ENCODE data around the gene SPAG9.

SPAG9 gene

GRCh38 chr17:51010173-51010675 lies 110.4 kb downstream of the SPAG9 start:
- Histone ChIP-seq H3K4me1 (ENCODE audit: low read length) (no peaks in the 10 kb centered on the region), H3K9me2 (replicated peaks; ENCODE audit: insufficient read depth, low read length) (no peaks in the 10 kb centered on the region), H3K9me3 (replicated peaks; ENCODE audit: insufficient read depth, low read length) (no peaks in the 10 kb centered on the region), H3K27me3 (replicated peaks; ENCODE audit: insufficient read depth, low read length) (no peaks in the 10 kb centered on the region), H4K20me1 (ENCODE audit: insufficient read depth, low read length) (no peaks in the 10 kb centered on the region; the same call in 1 of the 2 replicates), H3F3A (ENCODE audit: insufficient read depth, low read length) (no peaks in the 10 kb centered on the region), H3K4me2 (ENCODE audit: low read depth, low read length) (no peak overlapping the region), H3K36me3 (replicated peaks; ENCODE audit: insufficient read depth, low read length) (peaks cover 4% of the 10 kb centered on the region; the same call in 1 of the 2 replicates), H3K27ac (ENCODE audit: low read length) (no peak overlapping the region), H2AFZ (ENCODE audit: low read length) (no peak overlapping the region), H3K9ac (ENCODE audit: low read length) (no peak overlapping the region), H3K79me2 (ENCODE audit: low read length) (no peaks in the 10 kb centered on the region), H3K4me3 (ENCODE audit: low read length) (no peak overlapping the region)
- TF ChIP-seq, protein P1, sequence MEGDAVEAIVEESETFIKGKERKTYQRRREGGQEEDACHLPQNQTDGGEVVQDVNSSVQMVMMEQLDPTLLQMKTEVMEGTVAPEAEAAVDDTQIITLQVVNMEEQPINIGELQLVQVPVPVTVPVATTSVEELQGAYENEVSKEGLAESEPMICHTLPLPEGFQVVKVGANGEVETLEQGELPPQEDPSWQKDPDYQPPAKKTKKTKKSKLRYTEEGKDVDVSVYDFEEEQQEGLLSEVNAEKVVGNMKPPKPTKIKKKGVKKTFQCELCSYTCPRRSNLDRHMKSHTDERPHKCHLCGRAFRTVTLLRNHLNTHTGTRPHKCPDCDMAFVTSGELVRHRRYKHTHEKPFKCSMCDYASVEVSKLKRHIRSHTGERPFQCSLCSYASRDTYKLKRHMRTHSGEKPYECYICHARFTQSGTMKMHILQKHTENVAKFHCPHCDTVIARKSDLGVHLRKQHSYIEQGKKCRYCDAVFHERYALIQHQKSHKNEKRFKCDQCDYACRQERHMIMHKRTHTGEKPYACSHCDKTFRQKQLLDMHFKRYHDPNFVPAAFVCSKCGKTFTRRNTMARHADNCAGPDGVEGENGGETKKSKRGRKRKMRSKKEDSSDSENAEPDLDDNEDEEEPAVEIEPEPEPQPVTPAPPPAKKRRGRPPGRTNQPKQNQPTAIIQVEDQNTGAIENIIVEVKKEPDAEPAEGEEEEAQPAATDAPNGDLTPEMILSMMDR (IDR thresholded peaks at IDR 0.05; ENCODE audit: low read length) = no peak
- TF ChIP-seq EZH2phosphoT487 (IDR thresholded peaks at IDR 0.05; ENCODE audit: low read length) = no peak
- no peak for TF ChIP-seq EZH2 (optimal IDR thresholded peaks at IDR 0.05; ENCODE audit: low read depth, low read length)
- DNase-seq = no peak

DNA sequence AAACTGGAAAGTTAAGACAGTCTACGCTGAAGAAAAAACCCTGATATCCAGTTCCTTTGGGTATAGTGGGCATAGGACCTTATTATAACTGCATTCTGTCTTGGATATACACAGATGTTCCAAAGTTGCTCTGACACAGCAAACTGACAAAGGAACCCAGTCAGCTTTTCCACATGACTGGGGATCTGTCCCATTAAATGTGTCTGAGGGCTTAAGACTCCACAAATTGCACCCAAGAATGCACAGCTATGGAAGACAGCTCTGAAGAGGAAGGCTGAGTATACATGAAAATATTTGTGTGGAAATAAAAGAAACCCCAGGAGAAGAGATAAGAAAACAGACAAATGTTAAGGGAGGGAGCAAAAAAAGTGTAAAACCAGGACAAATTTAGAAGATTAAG lies 114.1 kb downstream of the SPAG9 start:
- TF ChIP-seq EZH2phosphoT487 (IDR thresholded peaks at IDR 0.05; ENCODE audit: low read length) = no peak
- no peak for TF ChIP-seq EZH2 (optimal IDR thresholded peaks at IDR 0.05; ENCODE audit: low read depth, low read length)
- TF ChIP-seq, protein P1 (IDR thresholded peaks at IDR 0.05; ENCODE audit: low read length) = no peak
- no peak for DNase-seq
- Histone ChIP-seq H2AFZ (ENCODE audit: low read length) (no peak overlapping the region), H3K4me2 (ENCODE audit: low read depth, low read length) (no peak overlapping the region), H3K4me1 (ENCODE audit: low read length) (no peaks in the 10 kb centered on the region), H3K36me3 (replicated peaks; ENCODE audit: insufficient read depth, low read length) (peaks cover 4% of the 10 kb centered on the region; the same call in 1 of the 2 replicates), H3K9me3 (replicated peaks; ENCODE audit: insufficient read depth, low read length) (no peaks in the 10 kb centered on the region), H3K27ac (ENCODE audit: low read length) (no peak overlapping the region), H3K9me2 (replicated peaks; ENCODE audit: insufficient read depth, low read length) (no peaks in the 10 kb centered on the region), H3F3A (ENCODE audit: insufficient read depth, low read length) (no peaks in the 10 kb centered on the region), H4K20me1 (ENCODE audit: insufficient read depth, low read length) (no peaks in the 10 kb centered on the region; the same call in 1 of the 2 replicates), H3K27me3 (replicated peaks; ENCODE audit: insufficient read depth, low read length) (no peaks in the 10 kb centered on the region), H3K4me3 (ENCODE audit: low read length) (no peak overlapping the region), H3K9ac (ENCODE audit: low read length) (no peak overlapping the region), H3K79me2 (ENCODE audit: low read length) (no peaks in the 10 kb centered on the region)

DNA sequence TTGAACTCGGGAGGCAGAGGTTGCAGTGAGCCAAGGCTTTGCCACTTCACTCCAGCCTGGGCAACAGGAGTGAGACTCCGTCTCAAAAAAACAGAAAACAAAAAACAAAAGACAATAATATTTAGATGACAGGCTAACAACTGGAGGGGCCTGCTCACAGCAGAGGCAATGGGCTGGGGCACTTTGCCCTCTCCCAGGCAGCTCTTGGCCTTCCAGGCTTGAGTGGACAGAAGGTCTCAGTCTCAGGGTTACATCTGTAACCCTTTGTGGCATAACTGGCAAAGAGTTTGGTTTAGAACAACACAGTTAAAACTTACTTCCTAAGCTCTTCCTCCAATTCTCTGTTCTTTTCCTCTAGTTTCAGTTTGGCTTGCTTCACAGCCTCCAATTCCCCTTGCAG lies 114.9 kb downstream of the SPAG9 start:
- Histone ChIP-seq H3K79me2 (ENCODE audit: low read length) (no peaks in the 10 kb centered on the region), H3K9ac (ENCODE audit: low read length) (no peak overlapping the region), H3K27ac (ENCODE audit: low read length) (no peak overlapping the region), H3F3A (ENCODE audit: insufficient read depth, low read length) (no peaks in the 10 kb centered on the region), H3K4me3 (ENCODE audit: low read length) (no peak overlapping the region), H3K36me3 (replicated peaks; ENCODE audit: insufficient read depth, low read length) (peaks cover 4% of the 10 kb centered on the region; the same call in 1 of the 2 replicates), H3K9me2 (replicated peaks; ENCODE audit: insufficient read depth, low read length) (no peaks in the 10 kb centered on the region), H3K4me2 (ENCODE audit: low read depth, low read length) (no peak overlapping the region), H4K20me1 (ENCODE audit: insufficient read depth, low read length) (no peaks in the 10 kb centered on the region; the same call in 1 of the 2 replicates), H3K4me1 (ENCODE audit: low read length) (no peaks in the 10 kb centered on the region), H3K27me3 (replicated peaks; ENCODE audit: insufficient read depth, low read length) (no peaks in the 10 kb centered on the region), H2AFZ (ENCODE audit: low read length) (no peak overlapping the region), H3K9me3 (replicated peaks; ENCODE audit: insufficient read depth, low read length) (no peaks in the 10 kb centered on the region)
- TF ChIP-seq, protein P1 (IDR thresholded peaks at IDR 0.05; ENCODE audit: low read length) = no peak
- TF ChIP-seq EZH2 (optimal IDR thresholded peaks at IDR 0.05; ENCODE audit: low read depth, low read length) (no peak), EZH2phosphoT487 (IDR thresholded peaks at IDR 0.05; ENCODE audit: low read length) (no peak)
- no peak for DNase-seq

Data from MM.1S (cell line).